Suprapubic skin (tissue), 4 donors: Measurements from ENCODE around the gene ZNF672. TPM values are rescaled to one million over a fixed set of nuclear protein-coding genes. Genes with fewer than 3 reads are reported as not detected.

Experiments
- DNase-seq, 2 donors: peaks; one replicate each; pipeline ENCODE4 v3.0.0-alpha.2; 2019; ENCODE audit warnings: low spot score in 2 of 2
- H3K27ac ChIP-seq: fragments of 200-600 bp; sonication (generic); one replicate; pipeline ENCODE4 v1.5.1; 2019
- H3K27me3 ChIP-seq: fragments of 200-600 bp; sonication (generic); one replicate; pipeline ENCODE4 v1.5.1; 2019
- H3K36me3 ChIP-seq: fragments of 200-600 bp; sonication (generic); one replicate; pipeline ENCODE4 v1.5.1; 2019
- H3K4me1 ChIP-seq: fragments of 200-600 bp; sonication (generic); one replicate; pipeline ENCODE4 v1.5.1; 2019
- H3K4me3 ChIP-seq: fragments of 200-600 bp; sonication (generic); one replicate; pipeline ENCODE4 v1.5.1; 2019; ENCODE audit warnings: mild to moderate bottlenecking
- H3K9me3 ChIP-seq: fragments of 200-600 bp; sonication (generic); one replicate; pipeline ENCODE4 v1.5.1; 2019
- CTCF ChIP-seq, 2 donors: fragments of 200-600 bp in 1 of 2; fragments of 450-650 bp in 1 of 2; sonication (generic) in 1 of 2; IDR thresholded peaks; one replicate each; pipeline ENCODE4 v1.5.1; 2016 to 2019; ENCODE audit warnings: antibody characterized with exemption in 2 of 2, mild to moderate bottlenecking in 1 of 2, moderate library complexity in 1 of 2
- EP300 ChIP-seq: sonication (generic); formaldehyde crosslinking; IDR thresholded peaks from one replicate; pipeline ENCODE4 v1.6.1; 2017; ENCODE audit warnings: antibody characterized with exemption
- POLR2A ChIP-seq, 2 donors: fragments of 450-650 bp; IDR thresholded peaks; one replicate each; pipeline ENCODE4 v1.6.1; 2017; ENCODE audit warnings: antibody characterized with exemption in 2 of 2, mild to moderate bottlenecking in 2 of 2, moderate library complexity in 2 of 2
- POLR2AphosphoS5 ChIP-seq, 3 donors: sonication (generic); formaldehyde crosslinking; IDR thresholded peaks; one replicate each; pipeline ENCODE4 v1.6.1; 2017; ENCODE audit warnings: antibody characterized with exemption in 3 of 3
- WGBS: methylation state at CpG from one replicate; pipeline ENCODE4 v1.1.5; 2018; 5-methylcytosine and 5-hydroxymethylcytosine counted together
- total RNA-seq, 4 donors: library from RNA; depleted of rRNA; stranded (reverse); fragments of >200 nt; gene quantifications; one replicate each; pipeline ENCODE4 v1.1.0, GENCODE V29; 2016

Gene ZNF672
- total RNA-seq, 4 donors from 2014 or later, result 34.4 to 39.7 (median 38.8) TPM

GRCh38 chr1:248834343-248834940, 3.6 kb upstream of the ZNF672 start:
- 66% methylated on average over 7 of the region's 7 CpGs for WGBS

GRCh38 chr1:248837045-248837780, 811 bp upstream of the ZNF672 start:
- no peaks in the 10 kb centered on the region for H3K36me3 ChIP-seq
- H3K27me3 ChIP-seq, result no peaks in the 10 kb centered on the region
- 49% methylated on average over 11 of the region's 11 CpGs for WGBS
- peaks cover 38% of the 10 kb centered on the region for H3K4me1 ChIP-seq
- no peaks in the 10 kb centered on the region for H3K9me3 ChIP-seq
- H3K4me3 ChIP-seq, result peak overlapping the region; percentile 75
- peak; percentile 44 to 50 for DNase-seq
- H3K27ac ChIP-seq, result peak overlapping the region; percentile 99
- no peak for TF ChIP-seq POLR2AphosphoS5 (IDR thresholded peaks at IDR 0.05)
- TF ChIP-seq CTCF (IDR thresholded peaks at IDR 0.05), result no peak
- no peak for TF ChIP-seq POLR2A (IDR thresholded peaks at IDR 0.05)
- no peak for TF ChIP-seq EP300

More at GRCh38 chr1:248834343-248834940, 3.6 kb upstream of the ZNF672 start:
- Histone ChIP-seq H3K27ac (no peak overlapping the region), H3K4me3 (no peak overlapping the region), H3K4me1 (peaks cover 15% of the 10 kb centered on the region), H3K9me3 (no peaks in the 10 kb centered on the region), H3K27me3 (no peaks in the 10 kb centered on the region), H3K36me3 (no peaks in the 10 kb centered on the region)
- no peak for TF ChIP-seq EP300
- no peak for TF ChIP-seq CTCF (IDR thresholded peaks at IDR 0.05)
- no peak for TF ChIP-seq POLR2AphosphoS5 (IDR thresholded peaks at IDR 0.05)
- no peak for TF ChIP-seq POLR2A (IDR thresholded peaks at IDR 0.05)
- DNase-seq, result peak; percentile 47 to 49

GRCh38 chr1:248838357-248839167, 538 bp downstream of the ZNF672 start:
- H3K4me1 ChIP-seq, result peaks cover 52% of the 10 kb centered on the region
- H3K27ac ChIP-seq, result peak overlapping the region; percentile 99
- under 1% methylated on average over 47 of the region's 82 CpGs for WGBS
- H3K27me3 ChIP-seq, result no peaks in the 10 kb centered on the region
- H3K36me3 ChIP-seq, result no peaks in the 10 kb centered on the region
- TF ChIP-seq EP300 (no peak), POLR2A (IDR thresholded peaks at IDR 0.05) (peak; percentile 68 to 86), POLR2AphosphoS5 (IDR thresholded peaks at IDR 0.05) (peak in 2 of 3 donors; percentile 46 to 55), CTCF (IDR thresholded peaks at IDR 0.05) (no peak)
- DNase-seq, result peak; percentile 95 to 96
- H3K4me3 ChIP-seq, result peak overlapping the region; percentile 75
- no peaks in the 10 kb centered on the region for H3K9me3 ChIP-seq

GRCh38 chr1:248839168-248839555, 1.1 kb downstream of the ZNF672 start:
- DNase-seq, result no peak
- H3K27ac ChIP-seq, result peak overlapping the region; percentile 99
- 14% methylated on average over 8 of the region's 10 CpGs for WGBS
- H3K36me3 ChIP-seq, result no peaks in the 10 kb centered on the region
- peak overlapping the region; percentile 75 for H3K4me3 ChIP-seq
- H3K4me1 ChIP-seq, result peaks cover 52% of the 10 kb centered on the region
- H3K27me3 ChIP-seq, result no peaks in the 10 kb centered on the region
- TF ChIP-seq POLR2A (IDR thresholded peaks at IDR 0.05), result no peak
- TF ChIP-seq POLR2AphosphoS5 (IDR thresholded peaks at IDR 0.05), result no peak
- TF ChIP-seq EP300, result no peak
- TF ChIP-seq CTCF (IDR thresholded peaks at IDR 0.05), result no peak
- no peaks in the 10 kb centered on the region for H3K9me3 ChIP-seq
